Astrocyte (in vitro differentiated cells and primary cell): Measurements from ENCODE around the gene DIP2C. TPM values are rescaled to one million over a fixed set of nuclear protein-coding genes. Genes with fewer than 3 reads are reported as not detected.

ENCODE experiments used
- DNase-seq: peaks from one replicate; pipeline ENCODE4 v3.0.0-alpha.2; 2010; ENCODE audit warnings: low read depth
- FAIRE-seq: peaks from 2 replicates; lab custom pipeline; 2011; peaks lifted over from hg19 to GRCh38; lab: Jason Lieb, UNC
- H2AFZ ChIP-seq: 2 replicates; pipeline ENCODE4 v1.6.0; 2012; ENCODE audit warnings: low read depth, low read length, inconsistent platforms
- H3K27ac ChIP-seq: 2 replicates; pipeline ENCODE4 v1.5.1; 2011; ENCODE audit warnings: low read depth, low read length, inconsistent platforms
- H3K27me3 ChIP-seq: 2 replicates; pipeline ENCODE4 v1.6.0; 2011; ENCODE audit warnings: low read length, inconsistent platforms; ENCODE audit not compliant: insufficient read depth
- H3K36me3 ChIP-seq: 2 replicates; pipeline ENCODE4 v1.5.1; 2011; ENCODE audit warnings: low read length, inconsistent platforms; ENCODE audit not compliant: insufficient read depth
- H3K4me1 ChIP-seq: 2 replicates; pipeline ENCODE4 v1.5.1; 2011; ENCODE audit warnings: low read length, inconsistent platforms; ENCODE audit not compliant: insufficient read depth
- H3K4me2 ChIP-seq: 2 replicates; pipeline ENCODE4 v1.6.0; 2012; ENCODE audit warnings: low read length, inconsistent platforms
- H3K4me3 ChIP-seq: 2 replicates; pipeline ENCODE4 v1.5.1; 2011; ENCODE audit warnings: low read depth, mild to moderate bottlenecking, low read length, inconsistent platforms; ENCODE audit not compliant: insufficient read depth
- H3K79me2 ChIP-seq: 2 replicates; pipeline ENCODE4 v1.6.0; 2012; ENCODE audit warnings: mild to moderate bottlenecking, low read length, inconsistent platforms; ENCODE audit not compliant: insufficient read depth
- H3K9ac ChIP-seq: 2 replicates; pipeline ENCODE4 v1.6.0; 2012; ENCODE audit warnings: mild to moderate bottlenecking, low read length, inconsistent platforms
- H3K9me3 ChIP-seq: 2 replicates; pipeline ENCODE4 v1.5.1; 2012; ENCODE audit warnings: low read depth, mild to moderate bottlenecking, low read length, inconsistent platforms; ENCODE audit not compliant: insufficient read depth
- H4K20me1 ChIP-seq: 2 replicates; pipeline ENCODE4 v1.6.0; 2012; ENCODE audit warnings: low read length, inconsistent platforms; ENCODE audit not compliant: insufficient read depth
- H3K27ac Mint-ChIP-seq: one replicate; pipeline ENCODE4 v1.8.0; 2021; ENCODE audit warnings: mild to moderate bottlenecking, mixed read lengths; ENCODE audit not compliant: unreplicated experiment
- H3K27me3 Mint-ChIP-seq: one replicate; pipeline ENCODE4 v1.8.0; 2021; ENCODE audit warnings: low read depth, mixed read lengths; ENCODE audit not compliant: unreplicated experiment
- H3K36me3 Mint-ChIP-seq: one replicate; pipeline ENCODE4 v1.8.0; 2021; ENCODE audit warnings: low read depth, mixed read lengths; ENCODE audit not compliant: unreplicated experiment
- H3K4me1 Mint-ChIP-seq: one replicate; pipeline ENCODE4 v1.8.0; 2021; ENCODE audit warnings: low read depth, mixed read lengths; ENCODE audit not compliant: unreplicated experiment
- H3K4me3 Mint-ChIP-seq: one replicate; pipeline ENCODE4 v1.8.0; 2021; ENCODE audit warnings: mild to moderate bottlenecking, moderate library complexity, mixed read lengths; ENCODE audit not compliant: unreplicated experiment
- H3K9me3 Mint-ChIP-seq: one replicate; pipeline ENCODE4 v1.8.0; 2021; ENCODE audit warnings: mild to moderate bottlenecking, mixed read lengths; ENCODE audit not compliant: unreplicated experiment
- EZH2 ChIP-seq: IDR thresholded peaks from 2 replicates; pipeline ENCODE4 v1.6.1; 2012; ENCODE audit warnings: mild to moderate bottlenecking, low read length, inconsistent platforms; ENCODE audit not compliant: insufficient read depth
- total RNA-seq: library from RNA; stranded (reverse); gene quantifications from 2 replicates; pipeline ENCODE4 v1.2.1, GENCODE V29; 2021
- TF ChIP-seq, protein P1 (sequence below): IDR thresholded peaks from 2 replicates; pipeline ENCODE4 v1.5.1; 2011; ENCODE audit warnings: low read depth, mild to moderate bottlenecking, inconsistent platforms, low read length, moderate library complexity; ENCODE audit not compliant: insufficient read depth

DIP2C gene
- total RNA-seq, 1 donor from 2014 or later: 27.3 TPM

DNA sequence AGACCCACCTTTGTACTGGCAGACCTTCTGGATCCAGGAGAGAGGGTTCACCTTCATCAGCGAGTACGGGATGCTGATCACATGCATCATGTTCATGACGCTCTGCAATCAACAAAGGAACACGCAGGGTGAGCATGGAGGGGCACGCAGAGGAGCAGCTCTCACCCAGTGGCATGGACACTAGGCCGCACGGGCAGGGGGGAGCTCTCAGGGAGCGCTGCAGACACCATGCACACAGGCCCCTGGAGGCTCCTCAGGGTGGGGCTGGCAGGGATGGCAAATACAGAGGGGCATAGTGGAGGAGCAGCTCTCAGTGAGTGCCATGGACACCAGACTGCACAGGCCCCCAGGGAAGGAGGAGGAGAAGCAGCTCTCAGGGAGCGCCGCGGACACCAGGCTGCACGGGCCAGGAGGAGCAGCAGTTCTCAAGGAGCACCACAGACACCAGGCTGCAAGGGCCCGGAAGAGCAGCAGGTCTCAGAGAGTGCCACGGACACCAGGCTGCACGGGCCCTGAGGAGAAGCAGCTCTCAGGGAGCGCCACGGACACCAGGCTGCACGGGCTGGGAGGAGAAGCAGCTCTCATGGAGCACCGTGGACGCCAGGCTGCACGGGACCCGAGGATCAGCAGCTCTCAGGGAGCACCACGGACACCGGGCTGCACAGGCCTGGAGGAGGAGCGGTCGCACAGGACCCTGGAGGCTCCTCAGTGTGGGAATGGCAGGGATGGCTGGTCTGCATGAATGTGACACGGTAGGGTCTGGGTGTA, 304.7 kb downstream of the DIP2C start:
- Mint-ChIP-seq H3K27me3 (no peaks in the 10 kb centered on the region), H3K36me3 (peaks cover 45% of the 10 kb centered on the region), H3K27ac (no peak overlapping the region), H3K4me3 (no peak overlapping the region), H3K9me3 (no peaks in the 10 kb centered on the region), H3K4me1 (no peaks in the 10 kb centered on the region)
- no peak for FAIRE-seq
- TF ChIP-seq, protein P1, sequence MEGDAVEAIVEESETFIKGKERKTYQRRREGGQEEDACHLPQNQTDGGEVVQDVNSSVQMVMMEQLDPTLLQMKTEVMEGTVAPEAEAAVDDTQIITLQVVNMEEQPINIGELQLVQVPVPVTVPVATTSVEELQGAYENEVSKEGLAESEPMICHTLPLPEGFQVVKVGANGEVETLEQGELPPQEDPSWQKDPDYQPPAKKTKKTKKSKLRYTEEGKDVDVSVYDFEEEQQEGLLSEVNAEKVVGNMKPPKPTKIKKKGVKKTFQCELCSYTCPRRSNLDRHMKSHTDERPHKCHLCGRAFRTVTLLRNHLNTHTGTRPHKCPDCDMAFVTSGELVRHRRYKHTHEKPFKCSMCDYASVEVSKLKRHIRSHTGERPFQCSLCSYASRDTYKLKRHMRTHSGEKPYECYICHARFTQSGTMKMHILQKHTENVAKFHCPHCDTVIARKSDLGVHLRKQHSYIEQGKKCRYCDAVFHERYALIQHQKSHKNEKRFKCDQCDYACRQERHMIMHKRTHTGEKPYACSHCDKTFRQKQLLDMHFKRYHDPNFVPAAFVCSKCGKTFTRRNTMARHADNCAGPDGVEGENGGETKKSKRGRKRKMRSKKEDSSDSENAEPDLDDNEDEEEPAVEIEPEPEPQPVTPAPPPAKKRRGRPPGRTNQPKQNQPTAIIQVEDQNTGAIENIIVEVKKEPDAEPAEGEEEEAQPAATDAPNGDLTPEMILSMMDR: no peak
- TF ChIP-seq EZH2: no peak
- Histone ChIP-seq H3K4me1 (no peaks in the 10 kb centered on the region), H3K9me3 (no peaks in the 10 kb centered on the region), H4K20me1 (no peaks in the 10 kb centered on the region), H3K36me3 (peaks cover 23% of the 10 kb centered on the region), H3K9ac (no peak overlapping the region), H3K27me3 (no peaks in the 10 kb centered on the region), H3K4me3 (no peak overlapping the region), H3K4me2 (no peak overlapping the region), H2AFZ (no peak overlapping the region), H3K79me2 (no peaks in the 10 kb centered on the region), H3K27ac (no peak overlapping the region)
- no peak for DNase-seq

DNA sequence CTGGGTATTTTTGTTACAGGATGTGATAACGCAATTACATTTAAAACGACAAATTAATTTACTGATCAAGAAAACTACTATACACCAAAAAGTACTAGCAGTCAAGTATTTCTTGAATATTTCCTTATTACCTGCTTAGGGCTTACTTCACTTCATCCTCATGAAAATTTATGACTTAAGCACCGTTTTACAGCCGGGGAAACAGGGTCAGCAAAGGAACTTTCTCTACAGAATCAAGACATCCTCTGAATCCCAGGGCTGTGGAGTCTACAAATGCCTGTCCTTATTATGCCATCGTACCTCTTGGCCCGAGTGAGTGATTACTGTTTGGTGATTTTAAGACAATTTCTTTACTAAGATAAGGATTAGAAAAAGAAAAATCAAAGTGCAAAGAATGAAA, 305.9 kb downstream of the DIP2C start:
- TF ChIP-seq, protein P1: no peak
- no peak for TF ChIP-seq EZH2
- Mint-ChIP-seq H3K4me1 (no peaks in the 10 kb centered on the region), H3K9me3 (no peaks in the 10 kb centered on the region), H3K27ac (no peak overlapping the region), H3K27me3 (no peaks in the 10 kb centered on the region), H3K4me3 (no peak overlapping the region), H3K36me3 (peaks cover 40% of the 10 kb centered on the region)
- no peak overlapping the region for H3K4me2 ChIP-seq
- FAIRE-seq: no peak
- peaks cover 20% of the 10 kb centered on the region for H3K36me3 ChIP-seq
- no peak overlapping the region for H3K9ac ChIP-seq
- no peaks in the 10 kb centered on the region for H3K79me2 ChIP-seq
- H3K4me3 ChIP-seq: no peak overlapping the region
- no peak for DNase-seq
- H2AFZ ChIP-seq: no peak overlapping the region
- H3K9me3 ChIP-seq: no peaks in the 10 kb centered on the region
- H3K27ac ChIP-seq: no peak overlapping the region
- H3K27me3 ChIP-seq: no peaks in the 10 kb centered on the region
- H3K4me1 ChIP-seq: no peaks in the 10 kb centered on the region
- H4K20me1 ChIP-seq: peaks cover 4% of the 10 kb centered on the region

DNA sequence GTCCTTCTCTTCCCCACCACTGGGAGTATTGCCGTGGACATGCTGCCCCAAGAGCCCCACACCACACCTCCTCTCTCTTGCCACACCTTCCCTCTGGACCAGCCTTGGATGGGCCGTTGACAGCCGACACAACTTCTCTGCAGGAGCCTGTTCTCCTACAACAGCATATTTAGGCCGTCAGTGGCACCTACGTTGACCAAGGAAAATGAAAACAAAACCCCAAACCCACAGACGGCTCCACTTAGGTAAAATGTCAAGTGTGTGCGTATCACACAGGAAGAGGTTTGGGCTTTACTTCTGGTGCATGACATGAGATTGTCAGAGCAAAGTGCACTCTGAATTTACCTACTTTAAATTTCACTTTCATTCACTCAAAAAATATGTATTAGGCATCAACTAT, 307.7 kb downstream of the DIP2C start:
- H3K9me3 ChIP-seq: no peaks in the 10 kb centered on the region
- H3K4me1 ChIP-seq: no peaks in the 10 kb centered on the region
- Mint-ChIP-seq H3K27ac (no peak overlapping the region), H3K9me3 (no peaks in the 10 kb centered on the region), H3K4me1 (no peaks in the 10 kb centered on the region), H3K36me3 (peaks cover 34% of the 10 kb centered on the region), H3K27me3 (no peaks in the 10 kb centered on the region), H3K4me3 (no peak overlapping the region)
- no peak overlapping the region for H3K4me2 ChIP-seq
- H2AFZ ChIP-seq: no peak overlapping the region
- H3K79me2 ChIP-seq: no peaks in the 10 kb centered on the region
- no peak overlapping the region for H3K27ac ChIP-seq
- TF ChIP-seq EZH2: no peak
- TF ChIP-seq, protein P1: no peak
- H3K27me3 ChIP-seq: no peaks in the 10 kb centered on the region
- no peak for FAIRE-seq
- DNase-seq: no peak
- peaks cover 19% of the 10 kb centered on the region for H3K36me3 ChIP-seq
- H4K20me1 ChIP-seq: peaks cover 6% of the 10 kb centered on the region
- no peak overlapping the region for H3K4me3 ChIP-seq
- H3K9ac ChIP-seq: no peak overlapping the region
